Brain microvascular endothelial cell (primary cell): ENCODE results near the gene ZNF22.

ENCODE experiments used
- DNase-seq: peaks from one replicate; pipeline ENCODE4 v3.0.0-alpha.2; 2020
- H3K27ac ChIP-seq: fragments of 250-450 bp; sonication (Bioruptor Pico); 2 replicates; pipeline ENCODE4 v1.5.1; 2020; ENCODE audit warnings: mild to moderate bottlenecking, moderate library complexity
- H3K27me3 ChIP-seq: fragments of 250-450 bp; sonication (Bioruptor Pico); replicated peaks from 2 replicates; pipeline ENCODE4 v1.5.1; 2020; ENCODE audit warnings: mild to moderate bottlenecking
- H3K36me3 ChIP-seq: fragments of 250-450 bp; sonication (Bioruptor Pico); replicated peaks from 2 replicates; pipeline ENCODE4 v1.5.1; 2020; ENCODE audit warnings: mild to moderate bottlenecking
- H3K4me3 ChIP-seq: 2 replicates; pipeline ENCODE4 v1.5.1; 2011; ENCODE audit warnings: low read depth, mild to moderate bottlenecking, control low read depth, low read length, moderate library complexity
- CTCF ChIP-seq: IDR thresholded peaks from 2 replicates; pipeline ENCODE4 v1.5.1; 2011; ENCODE audit warnings: low read depth, mild to moderate bottlenecking, moderate library complexity, low read length, control low read depth, inconsistent platforms; ENCODE audit errors: missing control alignments
- in situ Hi-C: cut with HindIII; loops from 2 replicates; pipeline ENCODE4 v1.10.0; 2017; ENCODE audit warnings: low sequenced_read_pairs, low pct_ligation_motif_present

The ZNF22 gene

GRCh38 chr10:44977287-44978212, 23.2 kb upstream of the ZNF22 start:
- no peak for TF ChIP-seq CTCF
- Histone ChIP-seq H3K27ac (no peak overlapping the region), H3K36me3 (no peaks in the 10 kb centered on the region), H3K27me3 (no peaks in the 10 kb centered on the region), H3K4me3 (no peak overlapping the region)
- in situ Hi-C loops, result no loop called here
- DNase-seq, result no peak

GRCh38 chr10:44978213-44978569, 22.5 kb upstream of the ZNF22 start:
- in situ Hi-C loops, result no loop called here
- peak overlapping the region; percentile 32 for H3K27ac ChIP-seq
- no peaks in the 10 kb centered on the region for H3K36me3 ChIP-seq
- TF ChIP-seq CTCF, result no peak
- DNase-seq, result no peak
- H3K27me3 ChIP-seq, result no peaks in the 10 kb centered on the region
- H3K4me3 ChIP-seq, result peak overlapping the region; percentile 40

- peak; percentile 78 for DNase-seq
- peak; percentile 36 for TF ChIP-seq CTCF
- peak within 1 kb of the TSS; percentile 32 for H3K27ac ChIP-seq
- in situ Hi-C loops, result no loop called here
- H3K36me3 ChIP-seq, result no peaks in the 10 kb centered on the region
- H3K4me3 ChIP-seq, result peak within 1 kb of the TSS; percentile 40
- H3K27me3 ChIP-seq, result no peaks in the 10 kb centered on the region
Measured at GRCh38 chr10:44978570-44979280, 22.0 kb upstream of the ZNF22 start, which contains the start of gene DEPP1. Gene DEPP1, minus strand, starts transcription at chr10:44978809. Its CDS starts 779 bp downstream, at chr10:44978030.

- no peak for TF ChIP-seq CTCF
- in situ Hi-C loops, result no loop called here
- no peak overlapping the region for H3K4me3 ChIP-seq
- no peaks in the 10 kb centered on the region for H3K36me3 ChIP-seq
- no peaks in the 10 kb centered on the region for H3K27me3 ChIP-seq
- peak overlapping the region; percentile 32 for H3K27ac ChIP-seq
- no peak for DNase-seq
Measured at GRCh38 chr10:44979281-44980191, 21.2 kb upstream of the ZNF22 start.

GRCh38 chr10:44980309-44981171, 20.2 kb upstream of the ZNF22 start:
- no peak for TF ChIP-seq CTCF
- in situ Hi-C loops, result no loop called here
- Histone ChIP-seq H3K27me3 (no peaks in the 10 kb centered on the region), H3K4me3 (no peak overlapping the region), H3K27ac (peak overlapping the region; percentile 84), H3K36me3 (no peaks in the 10 kb centered on the region)
- no peak for DNase-seq
